Stimulated activated CD4-positive, alpha-beta T cell treated with anti-CD3 and anti-CD28 coated beads, TNF-alpha, amount 100 ng/mL, for 1 hour (primary cell): ENCODE results near the gene DPM3.
"Not testable (repeated sequence)": the region's sequence is repeated elsewhere in the genome, so short reads cannot be mapped to it uniquely, and the experiment has no call there.

Experiments
- DNase-seq, 3 donors: peaks; one replicate each; pipeline ENCODE4 v3.0.0-alpha.2; 2020; ENCODE audit warnings: low read depth in 3 of 3, low spot score in 1 of 3

DPM3 gene

DNA sequence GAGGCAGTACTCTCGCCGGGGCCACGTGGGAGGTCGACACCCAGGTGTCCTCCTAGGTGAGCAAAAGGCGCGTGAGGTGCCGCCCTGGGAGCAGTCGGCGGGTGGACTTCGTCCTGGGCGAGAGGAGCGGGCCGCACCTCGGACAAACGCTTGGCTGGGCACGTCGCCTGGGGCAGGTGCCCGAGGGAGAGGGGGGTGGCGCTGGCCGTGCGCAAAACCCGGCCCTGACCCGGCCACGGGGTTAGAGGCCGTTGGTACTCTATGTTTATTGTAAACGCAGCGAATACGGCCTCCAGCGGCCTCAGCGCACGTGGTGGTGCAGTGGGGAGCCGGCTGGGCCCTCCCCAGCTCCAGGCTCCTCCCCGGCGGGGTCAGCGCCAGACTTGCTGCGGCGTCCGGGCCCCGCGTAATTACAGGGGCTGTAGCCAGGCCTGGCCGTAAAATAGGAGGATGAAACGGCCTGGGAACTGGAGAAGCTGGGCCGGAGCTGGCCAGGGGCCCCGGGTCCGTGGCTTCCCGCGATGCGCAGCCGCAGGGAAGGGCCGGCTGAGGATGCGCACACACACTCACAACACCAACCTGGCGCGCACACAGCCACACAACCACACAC lies 14.3 kb downstream of the DPM3 start:
- no peak for DNase-seq

DNA sequence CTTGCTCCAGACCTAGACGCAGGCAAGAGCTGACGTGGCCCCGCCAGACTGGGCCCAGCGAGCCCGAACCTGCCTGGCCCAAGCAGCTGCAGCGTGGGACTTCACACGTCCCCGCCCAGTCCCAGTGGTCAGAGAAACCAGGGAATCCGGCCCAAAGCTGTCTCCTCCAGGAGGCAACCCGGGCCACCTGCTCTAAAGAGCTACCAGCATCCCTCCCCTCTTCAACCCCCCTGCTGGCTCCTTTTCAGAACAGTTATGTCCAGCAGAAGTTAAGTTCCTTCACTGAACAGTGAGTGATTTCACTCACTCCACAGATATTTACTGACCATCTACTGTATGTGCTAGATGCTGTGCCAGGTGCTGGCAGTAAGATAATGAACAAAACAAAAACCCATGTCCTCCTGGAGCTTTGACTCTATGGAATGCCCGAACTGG lies 14.8 kb downstream of the DPM3 start:
- no peak for DNase-seq

DNA sequence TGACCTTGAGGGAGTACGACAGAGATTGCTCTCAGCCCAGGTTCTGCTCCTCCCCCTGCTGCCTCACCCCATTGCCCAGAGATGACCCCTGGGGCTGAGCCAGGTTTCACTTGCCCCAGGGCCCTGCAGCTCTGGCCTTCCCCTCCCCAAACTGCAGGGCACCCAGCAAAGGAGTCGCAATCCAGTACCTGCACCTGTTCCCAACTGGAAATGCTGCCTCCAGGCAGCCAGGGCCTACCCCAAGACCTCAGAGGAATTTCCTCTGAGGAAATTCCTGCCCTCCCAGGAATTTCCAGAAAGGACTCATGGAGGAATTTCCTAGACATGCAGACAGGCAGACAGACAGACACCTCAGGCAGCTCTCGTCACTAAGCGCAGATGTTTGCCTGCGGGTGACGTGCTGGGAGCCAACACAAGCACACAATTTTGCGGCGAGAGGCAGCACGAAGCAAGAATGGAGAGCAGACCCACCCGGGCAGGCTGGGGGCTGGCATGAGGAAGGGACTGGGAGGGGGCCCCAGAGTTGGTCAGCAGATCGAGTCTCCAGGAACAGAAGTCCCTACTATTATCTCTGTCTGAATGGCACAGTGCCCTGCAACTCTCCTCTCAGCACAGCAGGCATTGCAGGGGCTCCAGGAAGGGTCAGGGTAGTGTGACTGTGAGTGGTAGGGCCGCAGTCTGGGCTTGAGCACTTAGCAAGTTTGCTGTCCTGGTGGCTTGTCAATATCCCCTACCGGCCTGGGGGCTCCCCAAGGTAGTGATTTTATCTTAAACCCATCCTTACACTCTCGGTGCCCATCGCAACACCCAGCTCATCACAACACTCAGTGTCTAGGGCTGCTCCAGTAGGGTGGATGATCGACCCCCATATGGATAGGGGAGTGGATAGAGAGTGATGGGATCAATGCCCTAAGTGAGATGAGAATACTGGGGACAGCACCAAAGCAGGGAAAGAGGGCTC lies 15.5 kb downstream of the DPM3 start:
- no peak for DNase-seq

DNA sequence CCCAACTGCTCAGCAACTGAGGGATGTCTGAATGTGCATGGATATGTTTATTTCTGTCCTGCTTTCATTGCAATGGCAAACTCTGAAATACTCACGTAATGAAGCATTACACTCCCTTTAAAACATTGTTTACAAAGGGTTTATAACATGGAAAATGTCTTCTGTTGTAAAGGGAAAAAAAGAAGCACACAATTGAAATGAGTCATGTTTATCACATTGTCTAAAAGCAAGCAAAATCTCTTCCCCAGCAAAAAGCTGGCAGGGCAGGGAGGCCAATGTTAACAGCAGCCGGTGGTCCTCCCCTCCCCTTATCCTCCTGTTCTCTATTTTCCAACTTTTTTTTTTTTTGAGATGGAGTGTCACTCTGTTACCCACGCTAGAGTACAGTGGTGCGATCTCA lies 16.5 kb downstream of the DPM3 start:
- DNase-seq, result no peak

DNA sequence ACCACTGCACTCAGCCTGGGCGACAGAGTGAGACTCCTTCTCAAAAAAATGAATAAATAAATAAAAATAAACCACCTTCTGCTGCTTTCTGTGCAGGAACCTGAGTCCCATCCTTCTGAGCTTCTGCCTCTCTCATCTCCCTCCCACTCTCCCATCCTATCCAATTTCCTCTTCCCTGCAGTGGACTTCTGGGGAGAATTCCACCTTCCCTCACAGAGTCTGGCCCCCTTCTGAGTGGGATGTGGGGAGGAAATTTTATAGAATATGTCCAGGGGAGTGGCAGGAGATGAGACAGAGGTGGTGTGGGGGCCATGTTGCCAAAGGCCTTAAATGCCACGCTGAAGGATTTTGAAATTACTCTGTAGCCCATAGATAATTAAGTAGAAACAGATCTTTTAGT lies 18.0 kb downstream of the DPM3 start:
- no peak for DNase-seq

DNA sequence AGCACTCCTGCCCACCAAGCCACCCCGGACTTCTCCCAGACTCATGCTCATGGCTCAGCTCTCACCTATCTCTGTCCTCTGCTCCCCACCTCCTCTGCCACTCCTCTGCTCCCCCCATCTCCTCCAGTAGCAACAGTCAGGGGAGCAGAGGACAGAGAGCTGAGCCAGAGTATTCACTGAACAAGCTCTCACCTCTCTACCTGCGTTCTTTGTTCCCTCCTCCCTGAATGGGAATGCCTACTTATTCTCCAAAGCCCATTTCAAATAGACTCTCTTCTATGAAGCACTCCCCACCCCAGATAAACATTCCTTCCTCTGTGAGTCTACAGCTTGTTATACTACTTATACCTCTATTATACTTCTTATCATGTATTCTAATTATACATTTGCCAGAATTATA lies 19.1 kb downstream of the DPM3 start:
- DNase-seq, result no peak

DNA sequence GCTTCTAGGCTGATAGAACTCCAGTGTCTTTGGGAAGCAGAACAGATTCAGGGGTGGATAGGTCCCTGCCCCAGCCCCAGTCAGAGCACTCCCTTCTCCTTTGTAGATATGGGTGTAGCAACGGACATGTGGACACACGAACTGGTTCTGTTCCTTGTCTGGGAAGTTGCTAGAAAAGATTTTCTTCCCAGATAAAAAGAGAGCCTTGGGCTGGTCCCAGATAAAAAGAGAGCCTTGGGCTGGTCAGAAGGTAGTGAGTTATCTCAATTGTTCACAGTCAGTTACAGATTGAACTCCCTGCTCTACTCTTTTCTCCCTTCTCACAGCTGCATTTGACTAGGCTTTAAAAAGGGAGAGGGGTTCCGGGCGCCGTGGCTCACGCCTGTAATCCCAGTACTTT lies 20.1 kb downstream of the DPM3 start:
- DNase-seq, result no peak

DNA sequence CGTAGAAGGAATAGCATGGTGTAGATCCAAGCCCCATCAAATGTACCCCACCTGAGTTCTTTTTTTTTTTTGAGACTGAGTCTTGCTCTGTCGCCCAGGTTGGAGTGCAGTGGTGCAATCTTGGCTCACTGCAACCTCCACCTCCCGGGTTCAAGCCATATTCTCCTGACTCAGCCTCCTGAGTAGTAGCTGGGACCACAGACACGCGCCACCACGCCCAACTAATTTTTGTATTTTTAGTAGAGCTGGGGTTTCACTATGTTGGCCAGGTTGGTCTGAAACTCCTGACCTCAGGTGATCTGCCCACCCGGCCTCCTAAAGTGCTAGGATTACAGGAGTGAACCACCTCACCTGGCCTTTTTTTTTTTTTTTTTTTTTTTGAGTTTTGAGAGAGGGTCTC lies 22.2 kb downstream of the DPM3 start:
- DNase-seq, result not testable (repeated sequence)

DNA sequence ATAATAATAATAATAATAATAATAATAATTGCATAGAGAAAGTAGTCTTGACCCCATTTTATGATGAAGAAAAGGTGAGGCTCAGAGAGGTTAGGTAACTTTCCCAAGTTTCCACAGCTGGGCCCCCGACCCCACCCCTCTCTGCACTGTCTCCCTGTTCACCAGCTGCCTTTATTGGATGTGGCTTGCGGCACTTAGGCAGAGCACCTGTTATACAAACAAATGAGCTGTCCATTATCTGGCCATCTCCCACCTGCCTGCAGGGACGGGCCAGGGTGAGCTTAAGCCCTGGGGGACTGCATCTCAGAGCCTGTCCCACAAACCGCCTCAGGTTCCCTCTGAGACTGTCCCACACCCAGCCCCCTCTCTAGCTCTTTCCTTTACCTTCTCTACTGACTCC lies 22.7 kb downstream of the DPM3 start:
- DNase-seq, result no peak

DNA sequence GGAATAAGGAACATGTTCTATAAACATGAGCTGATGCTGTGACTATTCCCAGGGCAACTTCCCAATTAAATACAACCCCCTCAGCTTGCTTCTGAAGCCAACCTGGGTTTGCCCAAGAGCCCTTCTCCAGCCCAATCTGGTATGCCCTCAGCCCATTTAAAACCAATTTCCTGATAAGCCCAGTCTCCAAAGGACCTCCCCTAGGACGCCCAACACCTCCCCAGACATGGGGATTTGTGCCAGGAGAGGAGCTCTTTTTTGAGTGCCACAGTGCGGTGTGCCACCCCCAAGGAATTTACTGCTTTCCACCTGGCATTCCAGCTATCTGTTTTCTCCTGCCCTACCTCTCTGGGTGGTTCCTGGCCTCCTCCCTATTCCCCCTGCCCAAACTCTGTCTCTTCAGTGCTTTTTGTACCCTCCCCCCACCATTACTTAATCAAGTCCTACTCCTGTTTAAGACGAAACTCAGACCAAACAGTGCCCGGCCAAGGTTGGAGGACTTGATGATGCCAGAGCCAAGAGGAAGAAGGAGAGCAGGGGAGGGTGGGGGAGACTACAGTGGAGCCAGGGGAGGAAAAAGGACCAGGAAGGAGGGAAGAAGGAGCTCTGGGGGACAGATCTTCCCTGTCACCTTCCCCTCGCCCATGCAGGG lies 24.1 kb downstream of the DPM3 start:
- DNase-seq, result no peak

DNA sequence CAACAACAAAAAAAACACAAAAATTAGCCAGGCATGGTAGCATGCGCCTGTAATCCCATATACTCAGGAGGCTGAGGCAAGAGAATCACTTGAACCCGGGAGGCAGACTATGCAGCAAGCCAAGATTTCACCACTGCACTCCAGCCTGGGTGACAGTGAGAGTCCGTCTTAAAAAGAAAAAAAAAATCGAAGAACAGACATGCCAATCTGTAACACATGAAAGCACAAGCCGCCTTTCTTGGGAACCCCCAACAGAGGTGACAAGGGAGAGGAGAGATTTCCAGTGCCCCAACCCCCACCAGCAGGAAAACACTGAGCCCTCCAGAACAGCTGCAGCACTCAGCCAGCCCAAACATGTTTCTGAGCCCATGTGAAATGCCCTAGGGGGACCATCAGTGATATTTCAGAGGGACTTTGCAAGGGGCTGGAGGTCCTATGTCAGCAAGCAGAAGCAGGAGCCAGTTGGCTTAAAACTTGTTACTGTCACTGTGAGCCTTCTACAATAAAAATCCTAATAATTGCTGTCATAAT lies 26.8 kb downstream of the DPM3 start:
- no peak for DNase-seq

DNA sequence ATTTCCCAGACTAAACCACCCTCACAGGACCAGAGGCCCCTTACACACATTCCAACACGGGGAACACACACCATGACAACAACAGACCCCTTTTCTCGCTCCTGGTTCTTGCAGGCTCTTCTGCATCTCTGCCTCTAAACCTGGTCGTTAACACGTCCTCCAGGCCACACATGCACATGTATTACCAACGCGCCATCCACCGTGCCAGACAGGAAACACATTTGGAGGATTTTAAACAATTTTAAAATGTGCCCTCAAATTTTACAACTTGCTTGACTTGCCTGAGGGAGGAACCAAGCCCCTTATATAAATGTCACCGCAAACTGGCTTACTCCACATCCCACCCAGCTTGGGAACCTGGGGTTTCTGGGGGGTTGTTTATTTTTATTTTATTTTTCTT lies 29.5 kb downstream of the DPM3 start:
- no peak for DNase-seq

DNA sequence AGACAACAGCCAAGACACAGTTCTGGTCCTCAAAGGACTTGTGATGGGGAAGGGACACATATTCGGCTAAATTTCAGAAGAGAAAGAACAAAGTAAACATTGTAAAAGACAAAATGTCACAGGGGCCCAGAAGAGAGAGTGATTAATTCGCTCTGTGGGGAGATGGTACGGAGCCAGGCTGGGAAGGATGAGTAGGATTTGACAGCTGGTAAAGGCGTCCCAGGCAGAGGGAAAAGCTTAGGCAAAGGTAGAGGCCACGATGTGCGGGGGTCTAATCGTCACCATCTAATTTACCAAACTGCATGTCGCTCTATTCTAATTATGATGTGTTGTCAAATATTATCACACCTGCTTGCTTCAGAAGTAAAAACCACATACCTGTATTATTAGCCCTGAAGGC lies 29.9 kb downstream of the DPM3 start:
- DNase-seq, result no peak

DNA sequence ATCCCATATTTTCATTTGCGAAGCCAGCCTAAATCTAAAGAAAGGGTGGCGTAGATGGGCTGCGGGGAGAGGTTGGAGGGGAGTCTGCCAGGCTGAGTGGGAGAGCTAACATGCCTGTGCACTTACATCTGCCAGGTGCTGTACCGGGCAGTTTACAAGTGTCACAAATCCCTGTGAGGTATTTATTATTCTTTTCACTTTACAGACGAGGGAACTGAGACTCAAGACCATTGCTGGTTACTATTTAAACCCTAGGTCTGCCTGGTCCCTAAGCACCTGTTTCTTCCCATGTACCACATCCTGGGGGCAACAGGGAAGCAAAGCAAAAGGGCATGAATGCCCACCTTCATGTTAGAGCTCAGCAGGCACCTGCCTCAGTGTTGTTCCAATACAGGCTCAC lies 32.0 kb downstream of the DPM3 start:
- no peak for DNase-seq

DNA sequence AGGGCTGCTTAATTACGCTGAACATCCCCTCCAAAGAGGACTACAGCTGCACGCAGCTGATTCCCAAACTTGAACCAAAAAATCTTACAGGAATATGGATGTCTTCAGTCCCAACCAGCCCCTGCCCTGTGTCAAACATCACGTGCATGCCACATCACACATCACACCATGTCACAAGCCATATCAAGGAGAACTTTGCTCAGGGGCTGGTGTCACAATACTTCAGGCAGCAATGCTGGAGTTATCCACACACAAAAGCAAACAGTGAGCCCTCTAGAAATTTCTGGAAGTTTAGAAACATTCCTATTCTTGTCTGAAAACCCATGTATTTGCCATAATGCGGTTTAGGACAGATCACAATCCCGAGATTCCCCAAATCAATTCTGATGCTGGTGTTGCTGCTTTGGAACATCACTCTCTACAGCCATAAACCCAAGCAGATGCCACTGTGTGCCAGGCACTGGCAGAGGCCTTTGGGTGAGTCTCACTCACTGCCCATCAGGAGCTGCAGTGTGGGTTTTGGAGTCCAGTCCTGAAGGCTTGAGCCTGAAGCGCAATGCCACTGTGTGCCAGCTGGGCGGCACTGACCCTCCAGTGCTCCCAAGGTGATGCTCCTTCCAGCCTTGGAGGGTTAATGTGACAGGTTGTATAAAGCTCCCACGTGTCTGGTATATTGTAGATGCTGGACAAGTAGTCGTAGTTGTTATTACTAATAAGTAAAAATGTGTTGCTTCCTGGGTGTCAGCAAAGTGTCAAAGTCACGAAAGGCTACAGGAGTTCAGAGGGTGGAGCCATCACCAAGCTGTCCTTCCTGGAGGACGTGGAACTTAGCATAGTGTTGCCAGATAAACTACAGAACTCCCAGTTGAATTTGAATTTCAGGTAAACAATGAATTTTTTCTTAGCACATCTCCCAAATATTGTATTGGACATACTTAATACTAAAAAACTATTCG lies 32.7 kb downstream of the DPM3 start:
- no peak for DNase-seq

DNA sequence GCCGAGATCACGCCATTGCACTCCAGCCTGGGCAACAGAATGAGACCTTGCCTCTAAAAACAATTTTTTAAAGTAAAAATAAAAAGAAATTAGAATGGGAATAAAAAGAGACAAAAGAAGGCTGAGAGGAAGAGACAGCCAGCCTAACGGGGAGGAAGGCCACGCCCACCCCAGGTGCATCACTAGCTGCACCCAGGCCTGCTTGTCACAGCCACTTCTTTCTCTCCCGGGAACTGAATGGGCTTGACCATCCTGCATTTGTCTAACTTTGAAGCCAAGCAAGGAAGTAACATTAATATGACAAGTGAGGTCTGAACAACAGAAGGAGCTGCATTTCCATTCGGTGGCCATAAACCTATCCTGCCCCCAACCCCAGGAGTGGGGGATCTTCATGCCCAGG lies 33.5 kb downstream of the DPM3 start:
- DNase-seq, result no peak

DNA sequence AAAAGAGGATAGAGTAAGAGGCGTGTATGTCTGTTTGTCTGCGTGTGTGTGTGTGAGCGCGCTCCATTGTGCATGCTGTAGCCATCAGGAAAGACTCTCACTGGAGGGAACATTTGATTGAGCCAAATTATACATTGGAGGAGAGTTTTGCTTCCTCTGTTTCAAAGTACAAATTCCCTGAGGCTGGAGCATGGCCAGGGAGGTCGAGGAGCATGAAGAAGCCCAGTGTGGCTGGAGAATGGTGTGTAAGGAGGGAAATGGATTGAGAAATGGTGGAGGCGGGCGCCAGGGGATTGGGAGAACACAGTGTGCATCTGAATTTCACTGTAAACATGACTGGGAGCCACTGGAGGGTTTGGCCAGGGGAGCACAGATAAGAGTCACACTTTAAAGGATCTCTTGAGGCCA lies 34.7 kb downstream of the DPM3 start:
- DNase-seq, result no peak

DNA sequence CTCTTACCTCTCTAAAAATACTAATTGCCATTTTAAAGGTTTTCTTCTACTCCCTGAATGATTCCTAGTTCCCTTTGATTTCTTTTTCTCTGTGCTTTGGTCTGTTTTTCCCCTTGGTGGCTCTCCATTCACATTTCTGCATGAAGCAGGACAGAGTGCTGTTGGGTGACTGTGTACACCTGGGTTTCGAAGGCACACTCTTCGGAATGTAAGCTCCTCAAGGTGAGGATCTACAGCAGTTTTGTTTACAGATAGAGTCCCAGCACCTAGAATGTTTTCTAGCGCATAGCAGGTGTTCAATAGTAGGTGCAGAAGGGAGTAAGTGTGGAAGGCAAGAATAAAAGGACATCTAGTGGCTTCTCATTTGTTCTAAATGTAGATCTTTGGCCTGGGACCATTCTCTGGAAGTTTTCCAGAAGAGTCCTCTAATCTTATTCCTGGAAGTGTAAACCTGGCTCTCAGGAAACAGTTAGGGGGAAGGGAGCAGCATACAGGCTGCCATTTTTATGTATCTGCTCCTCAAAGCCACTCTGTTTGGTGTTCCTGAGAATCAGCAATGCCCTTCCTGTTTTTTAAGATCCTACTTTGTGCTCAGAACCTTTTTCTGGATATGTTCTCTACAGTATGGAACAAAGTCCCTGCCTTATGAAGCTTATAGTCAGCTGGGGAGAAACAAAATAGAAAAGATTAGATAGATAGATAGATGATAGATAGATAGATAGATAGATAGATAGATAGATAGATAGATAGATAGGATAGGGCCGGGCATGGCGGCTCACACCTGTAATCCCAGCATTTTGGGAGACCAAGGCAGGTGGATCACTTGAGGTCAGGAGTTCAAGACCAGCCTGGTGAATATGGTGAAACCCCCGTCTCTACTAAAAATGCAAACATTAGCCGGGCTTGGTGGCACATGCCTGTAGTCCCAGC lies 35.5 kb downstream of the DPM3 start:
- DNase-seq, result no peak

DNA sequence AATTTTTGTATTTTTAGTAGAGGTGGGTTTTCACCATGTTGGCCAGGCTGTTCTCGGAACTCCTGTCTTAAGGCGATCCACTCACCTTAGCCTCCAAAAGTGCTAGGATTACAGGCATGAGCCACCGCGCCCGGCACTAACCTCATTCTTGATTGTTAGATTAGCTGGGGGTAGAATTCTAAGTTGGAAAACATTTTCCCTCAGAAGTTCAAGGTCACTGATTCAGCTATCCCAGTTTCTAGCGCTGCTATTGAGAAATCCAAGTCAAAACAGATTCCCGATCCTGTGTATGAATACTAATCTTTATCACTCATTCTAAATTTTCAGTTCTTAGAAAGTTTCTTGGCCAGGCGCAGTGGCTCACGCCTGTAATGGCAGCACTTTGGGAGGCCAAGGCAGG lies 37.0 kb downstream of the DPM3 start:
- DNase-seq, result no peak

DNA sequence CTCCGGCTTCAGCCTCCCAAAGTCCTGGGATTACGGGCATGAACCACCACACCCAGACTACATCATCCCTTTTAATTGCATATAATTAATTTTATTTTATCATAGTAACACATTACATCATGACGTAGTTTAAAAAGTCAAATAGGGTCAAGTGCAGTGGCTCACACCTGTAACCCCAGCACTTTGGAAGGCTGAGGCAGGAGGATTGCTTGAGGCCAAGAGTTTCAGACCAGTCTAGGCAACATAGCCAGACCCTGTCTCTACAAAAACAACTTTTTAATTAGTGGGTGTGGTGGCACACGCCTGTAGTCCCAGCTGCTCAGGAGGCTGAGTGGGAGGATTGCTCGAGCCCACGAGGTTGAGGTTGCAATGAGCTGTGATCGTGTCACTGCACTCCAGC lies 41.0 kb downstream of the DPM3 start:
- no peak for DNase-seq
